ENCODE measurements around the gene PANK1. TPM values are rescaled to one million over a fixed set of nuclear protein-coding genes. Genes with fewer than 3 reads are reported as not detected.
"Not testable (repeated sequence)": the region's sequence is repeated elsewhere in the genome, so short reads cannot be mapped to it uniquely, and the experiment has no call there.

Gene PANK1
- total RNA-seq, 1 donor from 2014 or later: 16.9 TPM

DNA sequence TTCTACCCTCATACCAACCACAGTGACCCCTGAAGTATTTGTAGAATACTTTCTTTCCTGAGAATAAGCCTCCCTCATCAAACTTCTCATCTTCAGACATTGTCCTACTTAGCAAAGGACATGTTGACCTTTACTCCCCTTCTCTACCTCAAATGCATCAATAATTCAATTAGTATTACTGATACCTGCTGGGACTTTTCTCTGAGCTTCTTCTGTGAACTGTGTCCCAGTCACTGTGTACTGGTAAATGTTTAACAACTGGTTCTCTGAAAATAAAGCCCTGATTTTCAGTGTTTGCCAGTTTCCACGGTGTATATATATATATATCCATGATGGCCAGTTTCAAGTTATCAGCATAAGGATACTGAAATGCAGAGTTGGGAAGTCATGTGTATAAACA is 12.2 kb downstream of the PANK1 start:
- DNase-seq: no peak
- no peak for ATAC-seq (ENCODE audit: poor library complexity)
- intact Hi-C loops (cut with DNase I): no loop called here

DNA sequence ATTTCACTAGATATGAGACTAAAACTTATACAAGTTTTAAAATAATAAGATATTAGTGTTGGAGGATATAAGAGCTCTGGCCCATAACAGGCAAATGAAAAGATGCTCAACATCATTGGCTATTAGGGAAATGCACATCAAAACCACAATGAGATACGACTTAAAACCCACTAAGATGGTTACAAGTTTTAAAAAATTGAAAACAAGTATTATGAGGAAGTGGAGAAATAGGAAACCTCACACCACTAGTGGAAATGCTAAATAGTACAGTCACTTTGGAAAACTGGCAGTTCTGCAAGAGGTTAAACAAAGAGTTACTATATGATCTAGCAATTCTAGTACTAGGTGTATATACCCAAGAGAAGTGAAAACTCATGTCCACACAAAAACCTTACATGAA is 17.2 kb downstream of the PANK1 start:
- ATAC-seq (ENCODE audit: poor library complexity): no peak
- intact Hi-C loops (cut with DNase I): no loop called here
- no peak for DNase-seq

DNA sequence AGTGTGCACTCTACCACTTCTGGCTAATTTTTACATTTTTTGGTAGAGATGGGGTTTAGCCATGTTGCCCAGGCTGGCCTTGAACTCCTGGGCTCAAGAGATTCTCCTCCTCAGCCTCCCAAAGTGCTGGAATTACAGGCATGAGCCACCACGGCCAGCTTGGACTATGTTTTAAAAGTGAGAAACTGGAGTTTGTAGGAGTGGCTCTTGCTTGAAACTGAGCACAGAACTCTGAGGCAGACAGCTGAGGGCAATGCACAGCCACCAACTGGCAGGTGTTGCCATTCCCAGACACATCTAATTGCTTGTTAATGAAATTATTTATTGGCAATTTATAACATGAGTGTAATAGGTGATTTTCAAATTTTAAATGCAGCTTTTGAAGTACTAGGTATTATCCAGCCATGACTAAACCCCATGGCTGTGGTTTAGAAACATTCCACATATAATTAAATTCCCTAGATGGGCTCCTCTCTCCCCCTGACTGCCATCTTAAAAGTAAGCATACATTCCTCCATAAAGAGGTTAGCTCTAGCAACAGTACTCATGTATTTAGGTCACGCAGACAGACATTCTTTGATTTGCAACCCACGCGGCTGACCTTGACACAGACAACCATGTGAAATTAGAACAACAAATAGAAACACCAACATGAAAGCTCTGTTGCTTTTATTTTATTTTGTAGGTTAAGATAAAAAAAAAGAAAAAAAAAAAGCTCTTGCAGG is 19.8 kb downstream of the PANK1 start:
- ATAC-seq (ENCODE audit: poor library complexity) (peak; percentile 41), DNase-seq (no peak)
- intact Hi-C loops (cut with DNase I): no loop called here

DNA sequence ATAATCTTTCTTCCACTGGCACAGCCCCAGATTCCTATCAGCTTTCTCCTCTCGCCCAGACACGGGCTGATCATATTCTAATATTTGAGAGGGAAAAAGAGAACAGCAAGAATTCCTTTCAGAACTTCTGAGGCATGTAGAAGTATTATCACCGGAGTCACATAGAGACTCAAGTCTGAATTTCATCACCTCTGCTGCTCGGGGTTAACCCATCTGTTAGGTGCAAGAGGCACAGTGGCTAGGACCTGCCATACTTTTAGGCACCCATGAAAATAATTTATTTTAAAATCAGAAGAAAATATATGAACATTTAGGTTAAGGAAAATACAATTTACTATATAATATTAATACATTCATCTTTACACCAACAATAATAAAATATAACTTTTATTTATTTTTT is 21.0 kb downstream of the PANK1 start:
- DNase-seq (no peak), ATAC-seq (ENCODE audit: poor library complexity) (peak; percentile 25)
- intact Hi-C loops (cut with DNase I): no loop called here

DNA sequence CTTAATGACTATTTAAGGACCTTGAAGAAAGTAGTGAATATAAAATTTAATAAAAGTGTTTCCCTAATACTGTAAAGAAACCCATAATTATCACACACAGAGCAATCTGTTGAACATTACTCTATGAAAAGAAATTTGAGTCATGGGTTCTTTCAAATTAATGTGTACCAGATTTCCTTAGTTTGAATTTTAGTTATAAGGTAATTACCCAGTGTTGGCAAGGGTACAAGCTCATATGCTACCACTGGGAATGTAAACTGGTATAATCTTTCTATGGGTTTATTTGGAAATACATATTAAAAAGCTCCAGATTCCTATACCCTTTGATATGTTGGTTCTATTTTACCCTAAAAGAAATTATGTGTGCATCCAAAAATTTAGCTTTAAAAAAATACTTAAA is 22.9 kb downstream of the PANK1 start:
- DNase-seq (no peak), ATAC-seq (ENCODE audit: poor library complexity) (no peak)
- intact Hi-C loops (cut with DNase I): no loop called here

DNA sequence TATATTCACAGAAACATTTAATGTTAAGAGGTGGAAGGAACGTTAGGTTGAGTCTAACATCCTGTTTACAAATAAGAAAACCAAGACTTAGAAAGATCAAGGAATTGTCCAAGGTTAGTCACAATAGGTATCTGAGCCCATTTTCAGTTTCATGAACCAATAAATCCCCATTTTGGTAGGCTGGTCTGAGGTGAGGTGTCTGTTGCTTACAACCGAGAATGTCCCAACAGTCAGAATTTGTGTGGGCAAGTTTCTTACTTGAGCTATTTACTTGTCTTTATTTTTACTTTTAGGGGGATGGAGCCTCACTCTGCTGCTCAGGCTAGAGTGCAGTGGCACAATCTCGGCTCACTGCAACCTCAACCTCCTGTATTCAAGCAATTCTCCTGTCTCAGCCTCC is 23.6 kb downstream of the PANK1 start:
- ATAC-seq (ENCODE audit: poor library complexity) (no peak), DNase-seq (no peak)
- intact Hi-C loops (cut with DNase I): no loop called here

DNA sequence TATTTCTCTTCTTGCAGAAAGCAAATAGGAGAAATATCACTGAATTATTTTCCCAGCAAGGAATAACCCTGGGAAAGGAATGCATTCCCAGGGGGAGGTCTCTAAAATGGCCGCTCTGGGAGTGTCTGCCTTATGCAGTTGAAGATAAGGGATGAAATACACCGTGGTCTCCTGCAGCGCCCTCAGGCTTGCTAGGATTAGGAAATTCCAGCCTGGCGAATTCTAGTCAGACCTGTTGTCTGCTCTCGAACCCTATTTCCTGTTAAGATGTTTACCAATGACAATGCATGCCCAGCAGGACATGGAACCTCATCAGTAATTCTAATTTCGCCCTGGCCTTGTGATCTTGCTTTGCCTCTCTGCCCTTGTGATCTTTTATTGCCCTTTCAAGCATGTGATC is 24.7 kb downstream of the PANK1 start:
- intact Hi-C loops (cut with DNase I); DNase-seq; ATAC-seq (ENCODE audit: poor library complexity): not testable (repeated sequence)

DNA sequence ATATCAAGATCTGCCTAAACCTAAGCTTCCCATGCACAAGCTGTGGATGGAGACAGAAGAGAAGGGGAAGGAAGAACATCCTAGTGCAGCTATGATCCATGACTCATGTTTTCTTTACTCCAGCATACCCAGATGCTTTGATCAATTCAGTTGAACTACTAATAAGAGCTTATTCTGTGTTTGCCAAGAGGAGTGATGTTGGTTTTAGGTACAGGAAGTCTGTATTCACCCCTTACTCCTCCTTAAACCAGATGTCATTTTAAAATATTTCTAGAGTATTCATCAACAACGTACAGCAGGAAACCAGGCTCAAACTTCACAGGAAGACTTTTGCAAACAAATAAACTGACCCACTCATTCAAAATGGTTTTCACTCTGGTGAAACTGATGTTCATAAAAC is 29.2 kb downstream of the PANK1 start:
- intact Hi-C loops (cut with DNase I): no loop called here
- DNase-seq (no peak), ATAC-seq (ENCODE audit: poor library complexity) (no peak)

DNA sequence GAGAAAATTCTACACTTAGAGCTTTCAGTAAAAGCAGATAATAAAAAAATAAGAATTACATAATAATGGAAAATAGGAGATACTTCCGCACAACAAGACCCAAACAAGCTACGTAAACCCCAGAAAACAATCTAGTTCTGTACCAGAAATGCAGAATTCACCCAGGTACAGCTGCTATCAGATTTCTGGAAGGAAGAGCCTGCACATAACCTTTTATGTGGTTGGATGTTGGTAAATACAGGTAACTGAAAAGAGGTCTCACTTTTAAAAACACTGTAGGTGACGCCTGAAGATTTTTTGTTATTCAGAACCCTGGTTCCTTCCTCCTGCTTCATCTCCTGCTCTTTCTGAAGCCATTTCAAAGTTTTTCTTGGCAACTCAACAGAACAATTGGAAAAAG is 29.9 kb downstream of the PANK1 start:
- intact Hi-C loops (cut with DNase I): no loop called here
- DNase-seq: no peak
- no peak for ATAC-seq (ENCODE audit: poor library complexity)

DNA sequence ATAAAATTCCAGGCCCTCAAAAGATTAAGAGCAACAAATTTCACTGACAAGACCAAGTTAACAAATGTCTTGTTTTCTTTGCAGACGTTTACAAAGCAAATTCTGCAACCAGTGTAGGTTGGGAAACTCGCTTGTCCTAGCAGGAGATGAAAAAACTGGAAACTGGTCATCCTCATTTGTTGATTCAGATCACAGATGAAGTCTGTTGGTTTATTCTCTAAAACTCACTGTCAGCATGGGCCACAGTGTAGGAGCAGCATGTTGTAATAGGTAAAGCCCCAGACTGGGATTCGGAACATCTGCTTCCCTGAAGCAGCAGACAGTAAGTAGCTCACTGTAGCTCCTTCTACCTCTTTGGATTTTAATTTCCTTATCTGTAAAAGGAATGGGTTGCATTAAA is 31.5 kb downstream of the PANK1 start:
- ATAC-seq (ENCODE audit: poor library complexity) (no peak), DNase-seq (no peak)
- intact Hi-C loops (cut with DNase I): no loop called here

DNA sequence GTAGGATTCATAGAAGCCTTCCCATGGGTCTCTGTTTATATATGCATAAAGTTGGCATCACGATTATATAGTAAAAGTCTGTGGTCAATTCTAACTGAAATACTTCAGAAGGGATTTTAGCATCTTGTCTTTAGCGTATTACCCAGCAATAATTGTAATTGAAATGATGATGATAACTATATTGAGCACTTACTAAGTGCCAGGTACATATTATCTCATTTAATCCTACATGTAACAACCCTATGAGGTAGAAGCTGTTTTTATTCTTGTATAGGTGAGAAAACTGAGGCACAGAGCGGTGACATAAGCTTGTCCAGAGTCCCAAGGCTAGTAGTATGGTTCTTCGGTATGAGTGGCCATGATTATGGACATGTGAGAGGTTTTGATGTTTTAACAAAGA is 33.8 kb downstream of the PANK1 start:
- ATAC-seq (ENCODE audit: poor library complexity): no peak
- DNase-seq: no peak
- intact Hi-C loops (cut with DNase I): no loop called here

DNA sequence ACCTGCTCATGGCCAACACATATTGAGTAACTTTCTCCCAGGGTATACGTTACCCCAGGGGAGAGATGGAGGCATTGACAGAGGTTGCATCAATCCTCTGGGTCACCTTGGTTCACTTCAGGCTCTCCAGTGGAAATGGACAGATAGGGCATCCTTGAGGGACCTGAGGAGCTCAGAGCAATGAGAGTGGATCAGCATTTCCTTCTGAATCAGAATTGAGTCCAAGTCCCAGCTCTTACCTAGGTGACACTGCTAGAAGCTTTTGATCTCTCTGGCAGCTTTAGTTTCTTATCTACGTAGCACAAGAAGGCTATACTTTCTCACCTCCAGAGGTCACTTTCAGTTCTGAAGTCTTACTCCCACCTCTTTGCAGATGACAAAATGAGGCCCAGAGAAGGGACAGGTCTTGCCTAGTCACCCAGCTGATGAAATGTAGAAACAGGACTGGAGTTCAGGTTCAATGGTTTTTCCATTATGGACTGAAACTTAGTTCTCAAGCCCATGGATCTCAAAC is 35.2 kb downstream of the PANK1 start:
- ATAC-seq (ENCODE audit: poor library complexity) (no peak), DNase-seq (no peak)
- intact Hi-C loops (cut with DNase I): no loop called here

DNA sequence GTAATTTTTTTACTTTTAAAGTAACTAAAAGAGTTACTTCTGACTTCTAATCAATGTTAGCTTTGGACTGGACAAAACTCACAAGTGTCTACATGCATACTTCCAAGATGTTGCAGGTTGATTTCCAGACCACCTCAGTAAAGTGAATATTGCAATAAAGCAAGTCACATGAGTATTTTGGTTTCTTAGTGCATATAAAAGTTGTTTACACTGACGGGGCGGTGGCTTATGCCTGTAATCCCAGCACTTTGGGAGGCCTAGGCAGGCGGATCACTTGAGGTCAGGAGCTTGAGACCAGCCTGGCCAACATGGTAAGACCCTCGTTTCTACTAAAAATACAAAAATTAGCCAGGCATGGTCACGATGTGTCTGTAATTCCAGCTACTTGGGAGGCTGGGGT is 40.8 kb downstream of the PANK1 start:
- intact Hi-C loops (cut with DNase I): no loop called here
- no peak for ATAC-seq (ENCODE audit: poor library complexity)

DNA sequence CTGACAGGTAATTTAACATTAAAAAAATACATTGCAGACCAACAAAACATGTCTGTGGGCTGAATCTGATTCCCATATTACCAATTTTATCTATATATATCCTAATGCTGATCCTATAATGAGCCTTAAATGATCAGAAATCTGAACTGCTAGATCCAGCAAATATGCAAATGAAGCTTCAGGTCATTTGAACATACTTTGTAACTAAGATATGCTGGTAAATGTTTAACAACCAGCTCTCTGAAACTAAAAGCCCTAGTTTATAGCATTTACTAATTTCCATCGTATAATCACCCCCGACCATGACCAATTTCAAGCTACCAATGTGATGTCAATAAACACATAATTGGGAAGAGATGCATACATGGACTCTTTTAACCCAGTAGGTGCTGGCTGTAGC is 42.1 kb downstream of the PANK1 start:
- no peak for ATAC-seq (ENCODE audit: poor library complexity)
- intact Hi-C loops (cut with DNase I): no loop called here

More for the DNA sequence above, 40.8 kb downstream of the PANK1 start:
- DNase-seq: no peak

DNA sequence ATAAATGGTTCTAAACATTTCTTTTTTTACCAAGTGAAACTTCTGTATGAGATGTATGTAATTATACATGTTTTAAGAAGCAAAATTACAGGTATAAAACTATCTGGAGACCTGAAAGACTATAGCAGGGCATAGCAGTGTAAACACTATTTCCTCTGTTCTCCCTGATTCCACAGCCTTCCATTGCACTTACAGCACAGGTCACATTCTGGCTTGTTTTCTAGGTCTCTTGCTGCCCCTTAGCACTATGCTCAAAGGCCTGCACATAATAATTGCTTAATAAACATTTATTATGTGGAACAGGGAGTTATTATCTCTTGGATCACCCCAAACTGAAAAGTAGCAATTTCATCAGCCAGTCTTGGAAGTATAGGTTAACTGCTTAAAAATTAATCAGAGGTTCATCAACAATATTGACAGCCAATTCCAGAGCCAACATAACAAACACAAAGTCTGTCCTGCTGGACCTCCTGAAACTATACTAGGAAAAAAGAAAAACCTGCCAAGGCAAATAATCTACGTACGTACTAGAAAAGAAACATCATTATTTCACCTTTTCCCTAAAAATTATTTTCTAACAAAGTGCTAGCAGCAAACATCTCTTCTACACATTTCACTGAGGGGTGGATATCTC is 43.2 kb downstream of the PANK1 start:
- no peak for ATAC-seq (ENCODE audit: poor library complexity)
- no peak for DNase-seq
- intact Hi-C loops (cut with DNase I): no loop called here

More for the DNA sequence above, 42.1 kb downstream of the PANK1 start:
- DNase-seq: no peak

DNA sequence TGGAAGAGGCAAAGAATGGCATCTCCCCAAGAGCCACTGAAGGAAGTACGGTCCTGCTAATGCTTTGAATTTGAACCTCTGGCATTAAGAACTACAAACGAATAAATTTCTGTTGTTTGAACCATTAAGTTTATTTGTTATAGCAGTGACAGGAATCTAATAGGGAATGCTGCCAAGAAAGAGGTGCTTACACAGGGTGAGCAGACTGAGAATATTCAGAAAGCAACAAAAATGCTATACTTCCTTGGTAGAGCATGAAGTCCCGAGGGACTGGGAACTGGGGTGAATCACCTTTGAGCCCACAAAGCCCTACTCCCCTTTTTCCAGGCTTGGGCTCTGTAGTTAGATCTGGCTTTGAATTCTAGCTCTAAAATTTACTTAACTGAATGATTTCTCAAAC is 45.0 kb downstream of the PANK1 start:
- DNase-seq (no peak), ATAC-seq (ENCODE audit: poor library complexity) (no peak)
- intact Hi-C loops (cut with DNase I): no loop called here

DNA sequence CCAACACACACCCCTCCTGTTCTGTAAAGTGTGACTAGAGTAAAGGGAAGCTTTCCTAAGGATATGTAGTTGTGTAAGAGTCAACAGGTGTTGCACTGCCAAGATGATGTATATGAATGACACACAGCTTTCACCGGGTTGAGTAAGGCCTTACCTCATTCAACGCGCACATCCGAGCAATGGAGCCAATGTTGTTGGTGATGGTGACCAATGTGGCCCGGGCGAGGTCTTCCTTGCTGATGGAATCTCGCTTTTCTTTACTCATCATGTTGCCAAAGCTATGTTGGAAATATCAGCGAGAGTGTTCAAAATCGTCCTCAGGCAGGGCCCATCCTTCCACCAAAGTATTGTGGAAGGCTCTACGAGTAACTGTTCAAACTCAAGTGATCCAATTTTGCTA is 52.0 kb downstream of the PANK1 start:
- intact Hi-C loops (cut with DNase I): loop anchor here (10.0 kb wide), 1 partner anchor 52 kb away; the partner anchor contains the start of gene PANK1
- DNase-seq (no peak), ATAC-seq (ENCODE audit: poor library complexity) (no peak)

DNA sequence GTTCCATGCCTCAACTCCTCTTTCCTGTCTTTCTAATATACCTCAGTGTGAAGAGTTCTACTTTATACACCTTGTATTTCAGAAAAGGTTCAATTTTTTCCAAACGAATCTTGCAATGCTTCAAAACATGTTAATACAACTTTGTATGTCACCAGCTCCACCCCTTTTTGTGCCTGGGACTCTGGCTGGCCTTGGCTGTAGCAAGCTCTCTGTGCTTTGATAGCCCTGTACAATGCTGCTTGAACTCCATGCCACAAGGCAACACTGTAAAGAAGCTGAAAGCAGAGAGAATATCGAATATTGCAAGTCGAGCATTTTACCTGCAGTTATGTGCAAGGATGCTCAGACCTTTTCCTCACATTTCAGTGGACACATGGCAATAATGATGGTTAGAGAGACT is 52.5 kb downstream of the PANK1 start:
- no peak for DNase-seq
- ATAC-seq (ENCODE audit: poor library complexity): peak; percentile 35
- intact Hi-C loops (cut with DNase I): loop anchor here (10.0 kb wide), 1 partner anchor 52 kb away; the partner anchor contains the start of gene PANK1

DNA sequence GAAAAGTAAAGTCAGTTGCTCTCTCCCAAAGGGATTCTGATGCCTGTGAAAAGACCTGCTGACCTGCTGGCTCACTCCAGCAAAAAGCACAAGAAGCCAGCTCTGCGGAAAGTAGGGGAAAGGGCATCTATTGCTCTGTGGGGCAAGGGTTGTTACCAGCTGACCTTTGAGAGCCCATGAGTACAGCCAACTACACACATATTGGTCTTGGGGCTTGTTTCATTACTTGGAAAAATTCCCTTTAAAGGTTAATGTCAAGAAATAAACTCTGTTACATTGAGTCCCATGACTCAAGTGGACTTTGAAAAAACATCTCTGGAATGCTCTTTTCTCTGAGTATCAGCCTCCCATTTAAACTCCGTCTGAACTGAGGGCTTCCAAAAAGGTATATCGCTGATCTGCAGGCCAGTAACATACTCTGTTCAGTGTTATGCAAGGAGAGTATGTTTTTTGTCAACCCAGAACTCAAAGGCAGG is 53.2 kb downstream of the PANK1 start:
- no peak for DNase-seq
- peak; percentile 89 for ATAC-seq (ENCODE audit: poor library complexity)
- intact Hi-C loops (cut with DNase I): loop anchor here (10.0 kb wide), 1 partner anchor 53 kb away; the partner anchor contains the start of gene PANK1

Measured in Right ventricle myocardium superior (tissue), 1 donor.